ENCODE data around the gene MTMR1. TPM values are rescaled to one million over a fixed set of nuclear protein-coding genes. Genes with fewer than 3 reads are reported as not detected.

MTMR1 gene
- total RNA-seq, 2 donors from 2014 or later: 19.0 to 21.3 TPM

DNA sequence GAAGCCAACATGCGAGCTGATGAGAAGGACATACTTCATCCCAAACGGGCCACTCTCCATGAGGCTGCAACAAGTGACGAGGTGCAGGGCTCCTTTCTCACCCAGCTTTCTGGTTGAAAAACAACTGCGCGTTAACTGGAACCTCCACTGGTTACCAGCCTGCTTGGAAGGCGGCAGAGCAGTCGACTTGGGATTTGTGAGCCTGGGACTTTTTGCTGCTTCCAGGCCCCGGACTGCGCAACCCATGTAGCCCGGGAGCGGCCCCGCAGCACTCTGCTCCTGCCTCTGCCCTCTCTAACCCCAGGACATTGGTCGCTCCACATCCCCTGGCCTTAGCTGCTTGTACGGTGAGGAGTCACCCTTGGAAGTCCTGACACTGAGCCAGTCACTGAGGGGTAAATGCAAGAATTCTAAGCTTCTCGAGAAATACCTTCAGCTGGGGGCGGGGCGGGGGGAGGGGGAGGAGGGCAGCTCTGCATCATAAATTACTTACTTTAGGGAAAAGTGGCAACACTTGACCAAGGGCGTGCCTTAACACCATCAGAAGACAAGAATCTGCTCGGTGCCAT lies 72.7 kb downstream of the MTMR1 start:
- H3K27me3 ChIP-seq: no peaks in the 10 kb centered on the region
- H3K4me1 ChIP-seq: no peaks in the 10 kb centered on the region
- DNase-seq: no peak
- H3K9ac ChIP-seq (ENCODE audit: low read depth in 2 of 2, low read length in 2 of 2): no peak overlapping the region
- H3K4me3 ChIP-seq: no peak overlapping the region
- TF ChIP-seq CTCF (IDR thresholded peaks at IDR 0.05): no peak
- intact Hi-C loops (cut with DNase I): no loop called here
- no peaks in the 10 kb centered on the region for H3K9me3 ChIP-seq
- H3K27ac ChIP-seq: no peak overlapping the region
- H3K36me3 ChIP-seq: no peaks in the 10 kb centered on the region

DNA sequence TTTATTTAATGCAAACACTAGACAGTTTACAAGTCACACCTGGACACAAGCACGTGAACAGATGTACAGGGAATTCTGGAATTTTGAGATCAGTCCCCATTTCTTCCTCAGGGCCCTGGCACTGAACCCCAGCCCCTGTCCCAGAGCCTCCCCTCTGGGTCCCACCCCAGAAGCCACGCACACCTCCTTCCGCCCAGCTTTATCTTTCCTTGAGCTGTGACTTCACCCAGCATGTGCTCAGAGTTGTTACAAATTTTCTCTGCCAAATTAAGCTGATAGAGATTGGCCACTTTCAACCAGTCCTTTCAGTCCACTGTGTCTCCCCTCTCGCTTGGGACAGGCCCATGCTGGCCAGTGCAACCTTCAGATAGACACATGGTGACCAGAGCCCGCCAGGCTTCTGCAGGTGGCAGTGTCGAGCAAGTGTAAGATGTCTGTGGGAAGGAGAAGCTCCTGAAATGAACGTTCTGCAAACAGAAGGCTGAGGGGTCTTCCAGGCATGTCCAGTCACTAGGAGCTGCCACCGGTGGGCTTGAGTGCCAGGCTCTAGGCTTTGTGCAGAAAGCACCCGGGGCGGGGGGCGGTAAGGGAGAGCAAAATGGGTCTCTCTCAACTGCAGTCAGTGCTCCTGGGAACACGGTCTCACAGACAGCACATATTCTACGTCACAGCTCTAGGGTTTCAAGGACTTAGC lies 73.3 kb downstream of the MTMR1 start:
- no peak for DNase-seq
- H3K27ac ChIP-seq: no peak overlapping the region
- H3K36me3 ChIP-seq: no peaks in the 10 kb centered on the region
- no peak for TF ChIP-seq CTCF (IDR thresholded peaks at IDR 0.05)
- H3K27me3 ChIP-seq: no peaks in the 10 kb centered on the region
- intact Hi-C loops (cut with DNase I): no loop called here
- H3K4me1 ChIP-seq: no peaks in the 10 kb centered on the region
- H3K9me3 ChIP-seq: no peaks in the 10 kb centered on the region
- H3K9ac ChIP-seq (ENCODE audit: low read depth in 2 of 2, low read length in 2 of 2): no peak overlapping the region
- no peak overlapping the region for H3K4me3 ChIP-seq

DNA sequence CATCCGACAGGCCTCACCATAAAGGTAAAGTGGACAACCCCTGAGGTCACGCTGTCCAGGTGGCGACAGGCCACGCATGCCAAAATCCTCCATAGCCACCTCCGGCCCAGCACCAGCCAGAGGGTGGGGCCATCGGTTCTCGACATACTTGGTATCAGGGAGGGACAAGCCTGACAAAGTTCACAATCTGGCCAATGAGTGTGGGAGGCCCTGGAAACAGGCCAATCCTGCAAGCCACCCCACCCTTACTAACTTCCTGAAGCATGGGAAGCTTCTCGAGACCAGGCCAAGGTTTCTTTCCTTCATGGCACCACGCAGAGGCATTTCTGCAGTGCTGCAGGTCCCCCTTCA lies 73.8 kb downstream of the MTMR1 start:
- Histone ChIP-seq H3K9ac (ENCODE audit: low read depth in 2 of 2, low read length in 2 of 2) (no peak overlapping the region), H3K9me3 (no peaks in the 10 kb centered on the region), H3K4me1 (no peaks in the 10 kb centered on the region), H3K4me3 (no peak overlapping the region), H3K36me3 (no peaks in the 10 kb centered on the region), H3K27me3 (no peaks in the 10 kb centered on the region), H3K27ac (no peak overlapping the region)
- DNase-seq: no peak
- intact Hi-C loops (cut with DNase I): no loop called here
- TF ChIP-seq CTCF (IDR thresholded peaks at IDR 0.05): no peak

DNA sequence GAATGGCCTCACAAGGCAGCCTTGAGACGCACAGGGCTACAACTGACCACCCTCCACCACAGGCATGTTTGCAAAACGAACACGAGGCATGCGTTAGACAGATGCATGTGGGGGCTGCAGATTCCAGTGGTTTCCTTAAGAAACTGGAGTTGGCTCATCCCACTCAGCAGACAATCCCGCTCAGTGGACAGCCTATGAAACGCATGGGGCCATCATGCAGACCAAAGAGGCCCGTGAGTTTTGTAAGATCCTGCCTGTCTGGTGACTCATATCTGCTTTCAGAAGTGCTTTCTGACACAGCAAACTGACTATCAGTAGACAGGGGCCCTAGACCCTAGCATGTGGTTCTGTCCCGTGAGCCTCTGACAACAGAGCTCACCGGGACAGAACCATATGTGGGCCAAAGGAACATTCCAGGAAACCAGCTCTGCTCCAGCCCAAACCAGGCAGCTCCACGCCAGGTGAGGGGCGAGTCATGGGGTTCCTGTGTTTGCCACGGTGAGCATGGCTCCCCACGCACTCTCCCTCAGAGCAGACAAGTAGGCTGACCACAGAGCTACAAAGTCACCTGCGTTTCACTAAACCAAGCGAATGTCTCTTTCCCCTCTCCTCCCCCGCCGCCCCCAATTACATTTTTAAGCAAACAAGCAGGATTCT lies 74.4 kb downstream of the MTMR1 start:
- Histone ChIP-seq H3K9me3 (no peaks in the 10 kb centered on the region), H3K4me1 (no peaks in the 10 kb centered on the region), H3K4me3 (no peak overlapping the region), H3K36me3 (no peaks in the 10 kb centered on the region), H3K9ac (ENCODE audit: low read depth in 2 of 2, low read length in 2 of 2) (no peak overlapping the region), H3K27me3 (no peaks in the 10 kb centered on the region), H3K27ac (no peak overlapping the region)
- peak; percentile 12 for DNase-seq
- intact Hi-C loops (cut with DNase I): no loop called here
- no peak for TF ChIP-seq CTCF (IDR thresholded peaks at IDR 0.05)

- Histone ChIP-seq H3K9ac (ENCODE audit: low read depth in 2 of 2, low read length in 2 of 2) (no peak overlapping the region), H3K4me1 (no peaks in the 10 kb centered on the region), H3K27me3 (no peaks in the 10 kb centered on the region), H3K27ac (no peak overlapping the region), H3K36me3 (no peaks in the 10 kb centered on the region), H3K4me3 (no peak overlapping the region), H3K9me3 (no peaks in the 10 kb centered on the region)
- no peak for DNase-seq
- TF ChIP-seq CTCF (IDR thresholded peaks at IDR 0.05): no peak
- intact Hi-C loops (cut with DNase I): no loop called here
These were observed 74.9 kb downstream of the MTMR1 start for GRCh38 chrX:150768132-150768485.
